Stimulated activated CD4-positive, alpha-beta T cell treated with anti-CD3 and anti-CD28 coated beads, Interleukin-4, amount 100 ng/mL, for 24 hours (primary cell): Measurements from ENCODE around the gene CLMP.
"Not testable (repeated sequence)": the region's sequence is repeated elsewhere in the genome, so short reads cannot be mapped to it uniquely, and the experiment has no call there.

ENCODE experiments used
- DNase-seq: peaks from one replicate; pipeline ENCODE4 v3.0.0-alpha.2; 2020

CLMP gene

GRCh38 chr11:123164732-123165450, 30.2 kb downstream of the CLMP start:
- no peak for DNase-seq

GRCh38 chr11:123163621-123164020, 31.4 kb downstream of the CLMP start:
- no peak for DNase-seq

GRCh38 chr11:123161376-123162030, 33.5 kb downstream of the CLMP start:
- no peak for DNase-seq

- DNase-seq: no peak
Observed at GRCh38 chr11:123159183-123159857, 35.7 kb downstream of the CLMP start.

- DNase-seq: no peak
Observed at GRCh38 chr11:123158033-123159003, 36.7 kb downstream of the CLMP start.

GRCh38 chr11:123152951-123153350, 42.1 kb downstream of the CLMP start:
- no peak for DNase-seq

GRCh38 chr11:123152346-123152745, 42.7 kb downstream of the CLMP start:
- not testable (repeated sequence) for DNase-seq

GRCh38 chr11:123151796-123152195, 43.3 kb downstream of the CLMP start:
- no peak for DNase-seq

GRCh38 chr11:123151366-123151765, 43.7 kb downstream of the CLMP start:
- no peak for DNase-seq

GRCh38 chr11:123150882-123151281, 44.2 kb downstream of the CLMP start:
- no peak for DNase-seq

GRCh38 chr11:123148965-123149364, 46.1 kb downstream of the CLMP start:
- DNase-seq: no peak

- DNase-seq: no peak
Observed at GRCh38 chr11:123145661-123146060, 49.4 kb downstream of the CLMP start.

- DNase-seq: no peak
Observed at GRCh38 chr11:123145220-123145619, 49.8 kb downstream of the CLMP start.

GRCh38 chr11:123144707-123145106, 50.3 kb downstream of the CLMP start:
- DNase-seq: no peak

GRCh38 chr11:123143921-123144320, 51.1 kb downstream of the CLMP start:
- no peak for DNase-seq

GRCh38 chr11:123143476-123143875, 51.6 kb downstream of the CLMP start:
- DNase-seq: no peak

GRCh38 chr11:123139206-123139605, 55.8 kb downstream of the CLMP start:
- no peak for DNase-seq

GRCh38 chr11:123137431-123138224, 57.4 kb downstream of the CLMP start:
- DNase-seq: no peak

- DNase-seq: no peak
Observed at GRCh38 chr11:123135863-123136446, 59.1 kb downstream of the CLMP start.

GRCh38 chr11:123132881-123133280, 62.2 kb downstream of the CLMP start:
- no peak for DNase-seq

- DNase-seq: not testable (repeated sequence)
Observed at GRCh38 chr11:123132034-123132766, 62.8 kb downstream of the CLMP start.
